PC-3 (cell line): ENCODE data around the gene INPP5D. TPM values are rescaled to one million over a fixed set of nuclear protein-coding genes. Genes with fewer than 3 reads are reported as not detected.

Experiments
- ATAC-seq: fragments of 200-7000 bp; cut with Tn5 transposase; 2 replicates; pipeline ENCODE4 v1.9.1; 2020; ENCODE audit warnings: mild to moderate bottlenecking, moderate library complexity
- BruUV-seq: library from RNA; stranded (reverse); fragments of 400-500 nt; replicated peaks from 2 replicates; lab custom pipeline; 2021; lab: Mats Ljungman, UMichigan
- CTCF ChIA-PET: fragments of 300-600 bp; sonication (Branson Sonifier 250); formaldehyde crosslinking; loops from one replicate; lab custom pipeline; 2022; ENCODE audit warnings: antibody characterized with exemption; lab: Charles Lee
- POLR2A ChIA-PET: fragments of 300-600 bp; sonication (Branson Sonifier 250); formaldehyde crosslinking; loops from one replicate; lab custom pipeline; 2022; ENCODE audit warnings: antibody characterized with exemption; ENCODE audit not compliant: unreplicated experiment; lab: Charles Lee
- DNase-seq: peaks from one replicate; pipeline ENCODE4 v3.0.0-alpha.2; 2015
- H2AFZ ChIP-seq: fragments of 300-600 bp; sonication (generic); 2 replicates; pipeline ENCODE4 v1.6.0; 2016; ENCODE audit warnings: antibody characterized with exemption, low read length
- H3F3A ChIP-seq: fragments of 300-600 bp; sonication (generic); one replicate; pipeline ENCODE4 v1.6.0; 2017; ENCODE audit warnings: antibody characterized with exemption, low read length, control low read depth, mild to moderate bottlenecking; ENCODE audit not compliant: unreplicated experiment
- H3K27ac ChIP-seq: fragments of 300-600 bp; sonication (generic); 2 replicates; pipeline ENCODE4 v1.5.1; 2016; ENCODE audit warnings: mild to moderate bottlenecking, low read length
- H3K27me3 ChIP-seq: fragments of 300-600 bp; sonication (generic); 2 replicates; pipeline ENCODE4 v1.6.1; 2016; ENCODE audit warnings: low read length, mixed read lengths
- H3K36me3 ChIP-seq: fragments of 300-600 bp; sonication (generic); 2 replicates; pipeline ENCODE4 v1.6.1; 2016; ENCODE audit warnings: low read depth, mixed run types, low read length, mixed read lengths
- H3K4me1 ChIP-seq: fragments of 300-600 bp; sonication (generic); 2 replicates; pipeline ENCODE4 v1.5.1; 2016; ENCODE audit warnings: low read length; ENCODE audit not compliant: insufficient read depth
- H3K4me2 ChIP-seq: fragments of 300-600 bp; sonication (generic); 2 replicates; pipeline ENCODE4 v1.6.0; 2016; ENCODE audit warnings: low read length
- H3K4me3 ChIP-seq: fragments of 300-600 bp; sonication (generic); 2 replicates; pipeline ENCODE4 v1.5.1; 2016; ENCODE audit warnings: mild to moderate bottlenecking, low read length, mixed read lengths
- H3K79me2 ChIP-seq: fragments of 300-600 bp; sonication (generic); 2 replicates; pipeline ENCODE4 v1.6.1; 2017; ENCODE audit warnings: low read length, mixed read lengths
- H3K9ac ChIP-seq: fragments of 300-600 bp; sonication (generic); 2 replicates; pipeline ENCODE4 v1.6.0; 2016; ENCODE audit warnings: mild to moderate bottlenecking, low read length
- H3K9me2 ChIP-seq: fragments of 300-600 bp; sonication (generic); replicated peaks from 2 replicates; pipeline ENCODE4 v1.6.1; 2016; ENCODE audit warnings: mixed run types, low read length, mixed read lengths
- H3K9me3 ChIP-seq: fragments of 300-600 bp; sonication (generic); 2 replicates; pipeline ENCODE4 v1.6.1; 2016; ENCODE audit warnings: low read length, mixed read lengths
- H4K20me1 ChIP-seq: fragments of 300-600 bp; sonication (generic); 2 replicates; pipeline ENCODE4 v1.6.1; 2016; ENCODE audit warnings: low read length, mixed read lengths
- CTCF ChIP-seq: fragments of 300-600 bp; sonication (generic); conservative IDR thresholded peaks from 2 replicates; pipeline ENCODE4 v1.5.1; 2017; ENCODE audit warnings: antibody characterized with exemption, low read depth, mild to moderate bottlenecking, low read length
- EZH2 ChIP-seq: fragments of 300-600 bp; sonication (generic); IDR thresholded peaks from one replicate; pipeline ENCODE4 v1.6.1; 2017; ENCODE audit warnings: antibody characterized with exemption, mild to moderate bottlenecking, low read length; ENCODE audit not compliant: unreplicated experiment
- EZH2phosphoT487 ChIP-seq: fragments of 300-600 bp; sonication (generic); IDR thresholded peaks from 2 replicates; pipeline ENCODE4 v1.6.1; 2018; ENCODE audit warnings: mild to moderate bottlenecking, antibody characterized with exemption, low read length, borderline replicate concordance
- intact Hi-C: fragments of 100-400 bp; cut with micrococcal nuclease; formaldehyde crosslinking; loops from 2 replicates; pipeline ENCODE4 v1.9.0; 2023
- total RNA-seq: library from RNA; depleted of rRNA; stranded (reverse); fragments of >200 nt; gene quantifications from 2 replicates; pipeline ENCODE4 v1.2.3, GENCODE V29; 2014

Gene INPP5D
- total RNA-seq, 1 experiment from 2014 or later, result 0.26 TPM

GRCh38 chr2:233168445-233168844 is 108.3 kb downstream of the INPP5D start:
- H3K9ac ChIP-seq, result no peak overlapping the region
- peaks cover 22% of the 10 kb centered on the region for H3K4me1 ChIP-seq
- H3K9me3 ChIP-seq, result no peaks in the 10 kb centered on the region
- no peak for ATAC-seq
- TF ChIP-seq CTCF (no peak), EZH2 (no peak), EZH2phosphoT487 (no peak)
- no peak overlapping the region for H3K27ac ChIP-seq
- ChIA-PET POLR2A (no interaction called here), CTCF (no interaction called here)
- no peaks in the 10 kb centered on the region for H3K79me2 ChIP-seq
- no TSS peak for BruUV-seq
- H3K27me3 ChIP-seq, result no peaks in the 10 kb centered on the region
- H3K9me2 ChIP-seq, result no peaks in the 10 kb centered on the region
- H3K36me3 ChIP-seq, result no peaks in the 10 kb centered on the region
- intact Hi-C loops, result loop anchor here (5.0 kb wide), 2 partner anchors 79 to 116 kb away; no protein-coding TSS in a partner anchor
- H3K4me2 ChIP-seq, result no peak overlapping the region
- no peaks in the 10 kb centered on the region for H3F3A ChIP-seq
- H2AFZ ChIP-seq, result no peak overlapping the region
- H4K20me1 ChIP-seq, result no peaks in the 10 kb centered on the region
- H3K4me3 ChIP-seq, result no peak overlapping the region
- no peak for DNase-seq

GRCh38 chr2:233168919-233169318 is 108.8 kb downstream of the INPP5D start:
- DNase-seq, result no peak
- Histone ChIP-seq H4K20me1 (no peaks in the 10 kb centered on the region), H3K27ac (no peak overlapping the region), H3K4me1 (peaks cover 26% of the 10 kb centered on the region), H3K9me3 (no peaks in the 10 kb centered on the region), H3K4me3 (no peak overlapping the region), H3K27me3 (no peaks in the 10 kb centered on the region), H3K9ac (no peak overlapping the region), H3K36me3 (no peaks in the 10 kb centered on the region), H3K4me2 (no peak overlapping the region), H3K9me2 (no peaks in the 10 kb centered on the region), H2AFZ (no peak overlapping the region), H3F3A (no peaks in the 10 kb centered on the region), H3K79me2 (no peaks in the 10 kb centered on the region)
- ChIA-PET CTCF (no interaction called here), POLR2A (no interaction called here)
- TF ChIP-seq CTCF, result no peak
- no peak for TF ChIP-seq EZH2
- no peak for TF ChIP-seq EZH2phosphoT487
- no TSS peak for BruUV-seq
- ATAC-seq, result no peak
- intact Hi-C loops, result loop anchor here (5.0 kb wide), 2 partner anchors 78 to 117 kb away; no protein-coding TSS in a partner anchor

GRCh38 chr2:233171344-233171743 is 111.2 kb downstream of the INPP5D start:
- Histone ChIP-seq H3K4me3 (no peak overlapping the region), H3K79me2 (no peaks in the 10 kb centered on the region), H3K4me2 (no peak overlapping the region), H2AFZ (no peak overlapping the region), H3K27ac (no peak overlapping the region), H3F3A (no peaks in the 10 kb centered on the region), H3K27me3 (no peaks in the 10 kb centered on the region), H3K9ac (no peak overlapping the region), H3K36me3 (no peaks in the 10 kb centered on the region), H4K20me1 (no peaks in the 10 kb centered on the region), H3K9me3 (no peaks in the 10 kb centered on the region), H3K4me1 (peaks cover 8% of the 10 kb centered on the region), H3K9me2 (no peaks in the 10 kb centered on the region)
- CTCF ChIA-PET, result no interaction called here
- BruUV-seq, result no TSS peak
- no peak for DNase-seq
- POLR2A ChIA-PET, result no interaction called here
- ATAC-seq, result no peak
- intact Hi-C loops, result no loop called here
- TF ChIP-seq EZH2 (no peak), EZH2phosphoT487 (no peak), CTCF (no peak)
